SK-N-SH (cell line): Measurements from ENCODE around the gene UBE3C. TPM values are rescaled to one million over a fixed set of nuclear protein-coding genes. Genes with fewer than 3 reads are reported as not detected.

Experiments
- CTCF ChIA-PET: fragments of 300-600, 350-600 bp; formaldehyde crosslinking; extraction: SDS; loops from one replicate; lab custom pipeline; 2021; lab: Yijun Ruan, JAX
- POLR2A ChIA-PET: fragments of 350-600 bp; sonication (Branson Sonifier 250); formaldehyde crosslinking; extraction: SDS; loops from one replicate; lab custom pipeline; 2020; ENCODE audit warnings: antibody characterized with exemption, inconsistent platforms; lab: Yijun Ruan, JAX
- DNase-seq: peaks from one replicate; pipeline ENCODE4 v3.0.0; 2012
- H2AFZ ChIP-seq: fragments of 200-600 bp; sonication (generic); 2 replicates; pipeline ENCODE4 v1.8.1; 2016; ENCODE audit warnings: antibody characterized with exemption, mild to moderate bottlenecking, low read depth
- H3F3A ChIP-seq: fragments of 200-600 bp; sonication (generic); replicated peaks from 2 replicates; pipeline ENCODE3; 2016; ENCODE audit warnings: antibody characterized with exemption, mild to moderate bottlenecking; ENCODE audit not compliant: insufficient read depth
- H3K27ac ChIP-seq, 2 experiments: fragments of 200-500 bp in 1 of 2; fragments of 200-600 bp in 1 of 2; sonication (Bioruptor generic) in 1 of 2; sonication (generic), shearing (Covaris generic) in 1 of 2; 2 replicates each; pipeline versions ENCODE4 v1.5.1 to v1.6.1; 2014 to 2016; ENCODE audit warnings: low read depth in 2 of 2, inconsistent platforms in 1 of 2, low read length in 1 of 2, mild to moderate bottlenecking in 1 of 2, mixed read lengths in 1 of 2
- H3K27me3 ChIP-seq: fragments of 200-600 bp; sonication (generic), shearing (Covaris generic); 2 replicates; pipeline ENCODE4 v1.6.1; 2016; ENCODE audit warnings: mixed run types; ENCODE audit not compliant: insufficient read depth
- H3K36me3 ChIP-seq, 2 experiments: fragments of 200-500 bp in 1 of 2; fragments of 200-600 bp in 1 of 2; sonication (Bioruptor generic) in 1 of 2; sonication (generic) in 1 of 2; replicated peaks in 1 of 2; 2 replicates each; pipeline versions ENCODE3 to v1.5.1; 2014 to 2016; ENCODE audit warnings: low read length in 1 of 2, mild to moderate bottlenecking in 1 of 2; ENCODE audit not compliant: insufficient read depth in 2 of 2, control insufficient read depth in 1 of 2
- H3K4me1 ChIP-seq, 2 experiments: fragments of 200-500 bp in 1 of 2; fragments of 200-600 bp in 1 of 2; sonication (Bioruptor generic) in 1 of 2; sonication (generic), shearing (Covaris generic) in 1 of 2; 2 replicates each; pipeline versions ENCODE4 v1.5.1 to v1.6.1; 2014 to 2016; ENCODE audit warnings: low read depth in 1 of 2, low read length in 1 of 2, mixed run types in 1 of 2; ENCODE audit not compliant: insufficient read depth in 2 of 2, control insufficient read depth in 1 of 2
- H3K4me2 ChIP-seq: fragments of 200-600 bp; sonication (generic), shearing (Covaris generic); 2 replicates; pipeline ENCODE4 v1.6.1; 2017; ENCODE audit warnings: mixed run types
- H3K4me3 ChIP-seq, 2 experiments: fragments of 200-500 bp in 1 of 2; fragments of 200-600 bp in 1 of 2; sonication (Bioruptor generic) in 1 of 2; sonication (generic), shearing (Covaris generic) in 1 of 2; 2 replicates each; pipeline versions ENCODE4 v1.5.1 to v1.8.1; 2014 to 2016; ENCODE audit warnings: low read depth in 2 of 2, inconsistent platforms in 1 of 2, low read length in 1 of 2, mild to moderate bottlenecking in 1 of 2, mixed read lengths in 1 of 2, moderate library complexity in 1 of 2
- H3K79me2 ChIP-seq: fragments of 200-600 bp; sonication (generic); 2 replicates; pipeline ENCODE4 v1.8.1; 2017; ENCODE audit warnings: mild to moderate bottlenecking; ENCODE audit not compliant: insufficient read depth
- H3K9ac ChIP-seq: fragments of 200-600 bp; sonication (generic); 2 replicates; pipeline ENCODE4 v1.6.1; 2017; ENCODE audit warnings: mixed run types
- H3K9me2 ChIP-seq: fragments of 200-600 bp; sonication (generic); 2 replicates; pipeline ENCODE4 v1.6.1; 2017; ENCODE audit warnings: mixed run types
- H3K9me3 ChIP-seq: fragments of 200-600 bp; sonication (generic); 2 replicates; pipeline ENCODE4 v1.6.1; 2017; ENCODE audit warnings: mixed run types, mild to moderate bottlenecking, moderate library complexity
- H4K20me1 ChIP-seq: fragments of 200-600 bp; sonication (generic); 2 replicates; pipeline ENCODE4 v1.6.1; 2017; ENCODE audit warnings: mild to moderate bottlenecking, mixed run types; ENCODE audit not compliant: insufficient read depth
- CHD2 ChIP-seq: fragments of 150-350 bp; IDR thresholded peaks from 2 replicates; pipeline ENCODE4 v1.6.1; 2018; ENCODE audit warnings: low read length; ENCODE audit not compliant: partially characterized antibody
- CTCF ChIP-seq: fragments of 200-600 bp; sonication (generic); IDR thresholded peaks from 2 replicates; pipeline ENCODE4 v1.6.1; 2017; ENCODE audit warnings: antibody characterized with exemption, mild to moderate bottlenecking, moderate library complexity
- EP300 ChIP-seq, 2 experiments: IDR thresholded peaks; 2 replicates each; pipeline versions ENCODE4 v1.4.0 to v1.6.1; 2012; ENCODE audit warnings: borderline replicate concordance in 1 of 2, low read depth in 1 of 2, low read length in 1 of 2
- FOSL2 ChIP-seq: IDR thresholded peaks from 2 replicates; pipeline ENCODE4 v1.4.0; 2012; ENCODE audit warnings: low read depth, mild to moderate bottlenecking, moderate library complexity, borderline replicate concordance
- FOXJ3 ChIP-seq: sonication (generic); formaldehyde crosslinking; IDR thresholded peaks from 2 replicates; pipeline ENCODE4 v1.5.1; 2020; ENCODE audit warnings: mild to moderate bottlenecking, missing genetic modification reagents
- FOXM1 ChIP-seq: IDR thresholded peaks from 2 replicates; pipeline ENCODE4 v1.4.0; 2012; ENCODE audit warnings: low read depth, mild to moderate bottlenecking
- GABPA ChIP-seq: IDR thresholded peaks from 2 replicates; pipeline ENCODE4 v1.4.0; 2012; ENCODE audit warnings: low read depth, mild to moderate bottlenecking
- MEF2A ChIP-seq: IDR thresholded peaks from 2 replicates; pipeline ENCODE4 v1.4.0; 2012; ENCODE audit warnings: low read depth, borderline replicate concordance
- NFIC ChIP-seq: IDR thresholded peaks from 2 replicates; pipeline ENCODE4 v1.4.0; 2012; ENCODE audit warnings: borderline replicate concordance
- NRF1 ChIP-seq: IDR thresholded peaks from 2 replicates; pipeline ENCODE4 v1.6.1; 2012; ENCODE audit warnings: low read depth, mild to moderate bottlenecking, low read length
- PBX3 ChIP-seq: IDR thresholded peaks from 2 replicates; pipeline ENCODE4; 2012
- POLR2AphosphoS5 ChIP-seq: IDR thresholded peaks from 2 replicates; pipeline ENCODE4 v1.6.1; 2012; ENCODE audit warnings: low read depth, low read length
- RCOR1 ChIP-seq: fragments of 150-350 bp; IDR thresholded peaks from 2 replicates; pipeline ENCODE4 v1.6.1; 2017; ENCODE audit warnings: antibody characterized with exemption, low read length
- RXRA ChIP-seq: IDR thresholded peaks from 2 replicates; pipeline ENCODE4 v1.4.0; 2012; ENCODE audit warnings: low read depth, mild to moderate bottlenecking, borderline replicate concordance
- SIN3A ChIP-seq: IDR thresholded peaks from 2 replicates; pipeline ENCODE4 v1.6.1; 2012; ENCODE audit warnings: low read depth, mild to moderate bottlenecking, low read length, moderate library complexity, borderline replicate concordance
- SMC3 ChIP-seq: IDR thresholded peaks from 2 replicates; pipeline ENCODE4 v1.6.1; 2012; ENCODE audit warnings: low read depth, low read length, improper control_type of control experiment
- TAF1 ChIP-seq: IDR thresholded peaks from 2 replicates; pipeline ENCODE4 v1.6.1; 2012; ENCODE audit warnings: low read depth, mild to moderate bottlenecking, low read length, moderate library complexity, borderline replicate concordance
- TCF12 ChIP-seq: IDR thresholded peaks from 2 replicates; pipeline ENCODE4 v1.4.0; 2012
- TEAD4 ChIP-seq: IDR thresholded peaks from 2 replicates; pipeline ENCODE4 v1.4.0; 2012; ENCODE audit warnings: mild to moderate bottlenecking, borderline replicate concordance; ENCODE audit not compliant: insufficient read depth
- YY1 ChIP-seq: IDR thresholded peaks from 2 replicates; pipeline ENCODE4 v1.4.0; 2012; ENCODE audit warnings: low read depth, mild to moderate bottlenecking
- WGBS: methylation state at CpG from one replicate; pipeline ENCODE4 v1.1.6; 2017; ENCODE audit warnings: low lambda C conversion rate; 5-methylcytosine and 5-hydroxymethylcytosine counted together
- polyA plus RNA-seq, 3 experiments: library from polyadenylated mRNA; depleted of rRNA; stranded (reverse); fragments of >200 nt; gene quantifications; 2 replicates each; pipeline ENCODE4 v1.2.3, GENCODE V29; 2012
- TF ChIP-seq, protein P1 (sequence below): fragments of 150-350 bp; IDR thresholded peaks from 2 replicates; pipeline ENCODE4 v1.6.1; 2016; ENCODE audit warnings: mild to moderate bottlenecking, low read depth, low read length
- TF ChIP-seq, protein P2 (sequence below): fragments of 150-350 bp; IDR thresholded peaks from 2 replicates; pipeline ENCODE4 v1.6.1; 2017; ENCODE audit warnings: antibody characterized with exemption, low read length, low read depth, borderline replicate concordance

Gene UBE3C
- polyA plus RNA-seq, 1 of the 3 experiments (the other 2 are of a cell fraction), result 48.4 TPM

DNA sequence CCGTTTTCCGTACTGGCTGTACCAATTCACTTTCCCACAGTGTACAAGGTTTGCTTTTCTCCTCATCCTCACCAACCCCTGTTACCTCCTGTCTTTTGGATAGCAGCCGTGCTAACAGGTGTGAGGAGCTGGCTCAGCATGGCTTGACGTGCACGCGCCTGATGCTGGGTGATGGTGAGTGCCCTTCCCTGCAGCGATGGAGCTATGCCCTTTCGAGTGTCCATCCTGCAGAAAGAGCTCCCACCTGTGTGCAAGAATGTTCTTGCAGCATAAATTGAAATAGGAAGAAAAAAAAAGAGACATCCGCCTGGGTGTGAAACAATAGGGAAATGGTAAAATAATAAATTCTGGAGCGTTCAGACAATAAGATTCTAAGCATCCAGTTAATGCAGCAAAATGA is 9.5 kb upstream of the UBE3C start:
- no peak overlapping the region for H3K4me2 ChIP-seq
- no peak overlapping the region for H2AFZ ChIP-seq
- peaks cover 14% of the 10 kb centered on the region for H3K27me3 ChIP-seq
- no peaks in the 10 kb centered on the region for H3F3A ChIP-seq
- H3K4me1 ChIP-seq, result peaks cover 0 to 2% of the 10 kb centered on the region in 2 experiments; a peak in 1 of 4 replicates
- ChIA-PET POLR2A (no interaction called here), CTCF (interaction anchor here (0.7 kb wide), 1 partner anchor 173 kb away, joined by 3 read pairs; no protein-coding TSS in a partner anchor)
- no peak for DNase-seq
- no peaks in the 10 kb centered on the region for H4K20me1 ChIP-seq
- no peaks in the 10 kb centered on the region for H3K79me2 ChIP-seq
- H3K9me2 ChIP-seq, result no peaks in the 10 kb centered on the region
- H3K27ac ChIP-seq, result no peak overlapping the region
- H3K36me3 ChIP-seq, result no peaks in the 10 kb centered on the region
- H3K9ac ChIP-seq, result no peak overlapping the region
- H3K4me3 ChIP-seq, result no peak overlapping the region
- H3K9me3 ChIP-seq, result no peaks in the 10 kb centered on the region
- 35% methylated on average over 10 of the region's 10 CpGs for WGBS
- TF ChIP-seq MEF2A (no peak), CHD2 (no peak), SIN3A (no peak), PBX3 (no peak), NFIC (no peak), TCF12 (no peak), RCOR1 (no peak), YY1 (no peak), NRF1 (no peak), TEAD4 (no peak), RXRA (no peak), GABPA (no peak), TAF1 (no peak), SMC3 (no peak), POLR2AphosphoS5 (no peak), FOSL2 (no peak), FOXJ3 (CRISPR knock-in tag) (no peak)
- TF ChIP-seq, protein P1, sequence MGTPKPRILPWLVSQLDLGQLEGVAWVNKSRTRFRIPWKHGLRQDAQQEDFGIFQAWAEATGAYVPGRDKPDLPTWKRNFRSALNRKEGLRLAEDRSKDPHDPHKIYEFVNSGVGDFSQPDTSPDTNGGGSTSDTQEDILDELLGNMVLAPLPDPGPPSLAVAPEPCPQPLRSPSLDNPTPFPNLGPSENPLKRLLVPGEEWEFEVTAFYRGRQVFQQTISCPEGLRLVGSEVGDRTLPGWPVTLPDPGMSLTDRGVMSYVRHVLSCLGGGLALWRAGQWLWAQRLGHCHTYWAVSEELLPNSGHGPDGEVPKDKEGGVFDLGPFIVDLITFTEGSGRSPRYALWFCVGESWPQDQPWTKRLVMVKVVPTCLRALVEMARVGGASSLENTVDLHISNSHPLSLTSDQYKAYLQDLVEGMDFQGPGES, result no peak

DNA sequence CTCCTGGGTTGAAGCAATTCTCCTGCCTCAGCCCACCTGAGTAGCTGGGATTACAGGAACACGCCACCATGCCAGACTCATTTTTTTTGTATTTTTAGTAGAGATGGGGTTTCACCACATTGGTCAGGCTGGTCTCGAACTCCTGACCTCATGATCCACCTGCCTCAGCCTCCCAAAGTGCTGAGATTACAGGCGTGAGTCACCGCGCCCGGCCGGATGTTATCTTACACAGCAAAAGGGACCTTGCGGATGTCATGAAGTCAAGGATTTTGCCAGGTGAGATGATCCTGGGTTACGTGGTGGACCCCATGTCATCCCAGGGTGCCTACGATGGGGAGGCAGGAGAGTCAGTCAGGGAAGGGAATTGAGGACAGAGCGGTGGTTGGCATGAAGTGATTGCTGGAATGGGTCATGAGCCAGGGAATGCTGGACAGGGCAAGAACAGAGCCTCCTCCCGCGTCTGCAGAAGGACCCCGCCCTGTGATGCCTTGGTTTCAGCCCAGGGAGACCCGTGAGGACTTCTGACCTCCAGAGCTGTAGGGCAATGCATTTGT is 8.7 kb upstream of the UBE3C start:
- Histone ChIP-seq H3K4me2 (no peak overlapping the region), H2AFZ (no peak overlapping the region), H3K4me1 (no peaks in the 10 kb centered on the region), H3K79me2 (no peaks in the 10 kb centered on the region), H3K36me3 (no peaks in the 10 kb centered on the region), H3K9me2 (no peaks in the 10 kb centered on the region), H3K9me3 (no peaks in the 10 kb centered on the region), H3K4me3 (no peak overlapping the region), H3K27me3 (peaks cover 14% of the 10 kb centered on the region), H3K9ac (no peak overlapping the region), H3F3A (no peaks in the 10 kb centered on the region), H3K27ac (no peak overlapping the region), H4K20me1 (no peaks in the 10 kb centered on the region)
- CTCF ChIA-PET, result interaction anchor here (0.7 to 1.6 kb wide), 2 partner anchors 14 to 85 kb away, joined by 3 read pairs; no protein-coding TSS in a partner anchor
- DNase-seq, result no peak
- WGBS, result 40% methylated on average over 15 of the region's 15 CpGs
- TF ChIP-seq EP300 (IDR thresholded peaks at IDR 0.05; ENCODE audit: borderline replicate concordance in 1 of 2, low read depth in 1 of 2, low read length in 1 of 2) (no peak), POLR2AphosphoS5 (no peak), TEAD4 (no peak), SIN3A (no peak), FOXM1 (no peak), TCF12 (no peak), CTCF (no peak), GABPA (no peak)
- TF ChIP-seq, protein P2, sequence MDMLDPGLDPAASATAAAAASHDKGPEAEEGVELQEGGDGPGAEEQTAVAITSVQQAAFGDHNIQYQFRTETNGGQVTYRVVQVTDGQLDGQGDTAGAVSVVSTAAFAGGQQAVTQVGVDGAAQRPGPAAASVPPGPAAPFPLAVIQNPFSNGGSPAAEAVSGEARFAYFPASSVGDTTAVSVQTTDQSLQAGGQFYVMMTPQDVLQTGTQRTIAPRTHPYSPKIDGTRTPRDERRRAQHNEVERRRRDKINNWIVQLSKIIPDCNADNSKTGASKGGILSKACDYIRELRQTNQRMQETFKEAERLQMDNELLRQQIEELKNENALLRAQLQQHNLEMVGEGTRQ, result no peak
- POLR2A ChIA-PET, result no interaction called here
